Astrocyte of the cerebellum (primary cell): Measurements from ENCODE around the gene CLIP2.

Experiments
- DNase-seq: peaks from one replicate; pipeline ENCODE4 v3.0.0-alpha.2; 2011; ENCODE audit warnings: low read depth
- H3K4me3 ChIP-seq: 2 replicates; pipeline ENCODE4 v1.5.1; 2011; ENCODE audit warnings: mild to moderate bottlenecking, low read depth, low read length, moderate library complexity
- in situ Hi-C: cut with HindIII; loops from 2 replicates; pipeline ENCODE4 v1.10.0; 2017; ENCODE audit warnings: low sequenced_read_pairs
- TF ChIP-seq, protein P1 (sequence below): IDR thresholded peaks from 2 replicates; pipeline ENCODE4 v1.5.1; 2012; ENCODE audit warnings: low read length, low read depth, moderate library complexity, mild to moderate bottlenecking; ENCODE audit errors: missing control alignments

The CLIP2 gene

GRCh38 chr7:74294191-74294998 is 5.2 kb downstream of the CLIP2 start:
- no peak overlapping the region for H3K4me3 ChIP-seq
- DNase-seq, result no peak
- in situ Hi-C loops, result no loop called here

DNA sequence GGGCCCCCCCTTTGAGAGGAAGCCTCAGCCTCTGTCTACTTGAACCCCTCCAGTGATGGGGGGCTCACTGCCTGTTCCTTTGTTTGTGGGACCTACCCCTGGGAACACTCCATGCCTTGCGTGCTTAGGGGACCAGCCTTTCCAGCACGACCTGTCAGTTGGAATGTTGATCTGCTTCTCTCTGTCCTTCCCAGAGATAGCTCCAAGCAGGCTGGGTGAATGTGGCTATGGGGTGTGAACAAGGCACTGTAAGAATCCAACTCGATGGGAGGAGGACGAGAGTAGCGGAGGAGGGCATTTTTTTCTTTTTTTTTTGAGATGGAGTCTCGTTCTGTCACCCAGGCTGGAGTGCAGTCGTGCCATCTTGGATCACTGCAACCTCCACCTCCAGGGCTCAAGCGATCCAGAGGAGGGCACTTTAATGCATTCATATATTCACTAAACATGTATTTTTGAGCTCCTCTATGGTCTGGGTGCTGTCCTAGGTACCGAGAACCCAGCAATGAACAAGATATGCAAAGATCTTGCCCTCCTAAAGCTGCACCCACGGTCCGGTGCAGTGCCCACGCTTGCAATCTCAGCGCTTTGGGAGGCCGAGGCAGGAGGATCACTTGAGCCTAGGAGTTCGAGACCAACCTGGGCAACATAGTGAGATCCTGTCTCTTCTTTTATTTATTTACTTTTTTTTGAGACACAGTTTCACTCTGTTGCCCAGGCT is 8.5 kb downstream of the CLIP2 start:
- TF ChIP-seq, protein P1, sequence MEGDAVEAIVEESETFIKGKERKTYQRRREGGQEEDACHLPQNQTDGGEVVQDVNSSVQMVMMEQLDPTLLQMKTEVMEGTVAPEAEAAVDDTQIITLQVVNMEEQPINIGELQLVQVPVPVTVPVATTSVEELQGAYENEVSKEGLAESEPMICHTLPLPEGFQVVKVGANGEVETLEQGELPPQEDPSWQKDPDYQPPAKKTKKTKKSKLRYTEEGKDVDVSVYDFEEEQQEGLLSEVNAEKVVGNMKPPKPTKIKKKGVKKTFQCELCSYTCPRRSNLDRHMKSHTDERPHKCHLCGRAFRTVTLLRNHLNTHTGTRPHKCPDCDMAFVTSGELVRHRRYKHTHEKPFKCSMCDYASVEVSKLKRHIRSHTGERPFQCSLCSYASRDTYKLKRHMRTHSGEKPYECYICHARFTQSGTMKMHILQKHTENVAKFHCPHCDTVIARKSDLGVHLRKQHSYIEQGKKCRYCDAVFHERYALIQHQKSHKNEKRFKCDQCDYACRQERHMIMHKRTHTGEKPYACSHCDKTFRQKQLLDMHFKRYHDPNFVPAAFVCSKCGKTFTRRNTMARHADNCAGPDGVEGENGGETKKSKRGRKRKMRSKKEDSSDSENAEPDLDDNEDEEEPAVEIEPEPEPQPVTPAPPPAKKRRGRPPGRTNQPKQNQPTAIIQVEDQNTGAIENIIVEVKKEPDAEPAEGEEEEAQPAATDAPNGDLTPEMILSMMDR, result no peak
- in situ Hi-C loops, result no loop called here
- DNase-seq, result no peak
- no peak overlapping the region for H3K4me3 ChIP-seq

More at GRCh38 chr7:74294191-74294998, 5.2 kb downstream of the CLIP2 start:
- TF ChIP-seq, protein P1, result no peak

- TF ChIP-seq, protein P1, result no peak
- in situ Hi-C loops, result no loop called here
- H3K4me3 ChIP-seq, result no peak overlapping the region
- no peak for DNase-seq
Measured at GRCh38 chr7:74299401-74299800, 10.2 kb downstream of the CLIP2 start.

DNA sequence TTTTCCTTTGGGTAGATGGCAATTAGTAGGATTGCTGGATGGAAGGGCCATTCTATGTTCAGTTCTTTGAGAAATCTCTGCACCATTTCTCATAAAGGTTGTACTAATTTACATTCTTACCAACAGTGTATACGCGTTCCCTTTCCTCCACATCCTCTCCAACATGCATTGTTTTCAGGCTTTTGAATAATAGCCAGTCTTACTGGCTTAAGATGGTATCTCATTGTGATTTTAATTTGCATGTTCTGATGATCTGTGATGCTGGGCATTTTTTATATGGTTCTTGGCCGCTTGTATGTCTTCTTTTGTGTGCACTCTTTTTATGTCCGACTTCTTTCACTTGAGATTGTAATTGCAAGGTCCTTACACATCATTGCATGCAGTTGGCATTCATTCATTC is 11.7 kb downstream of the CLIP2 start:
- no peak for DNase-seq
- TF ChIP-seq, protein P1, result no peak
- in situ Hi-C loops, result no loop called here
- no peak overlapping the region for H3K4me3 ChIP-seq

DNA sequence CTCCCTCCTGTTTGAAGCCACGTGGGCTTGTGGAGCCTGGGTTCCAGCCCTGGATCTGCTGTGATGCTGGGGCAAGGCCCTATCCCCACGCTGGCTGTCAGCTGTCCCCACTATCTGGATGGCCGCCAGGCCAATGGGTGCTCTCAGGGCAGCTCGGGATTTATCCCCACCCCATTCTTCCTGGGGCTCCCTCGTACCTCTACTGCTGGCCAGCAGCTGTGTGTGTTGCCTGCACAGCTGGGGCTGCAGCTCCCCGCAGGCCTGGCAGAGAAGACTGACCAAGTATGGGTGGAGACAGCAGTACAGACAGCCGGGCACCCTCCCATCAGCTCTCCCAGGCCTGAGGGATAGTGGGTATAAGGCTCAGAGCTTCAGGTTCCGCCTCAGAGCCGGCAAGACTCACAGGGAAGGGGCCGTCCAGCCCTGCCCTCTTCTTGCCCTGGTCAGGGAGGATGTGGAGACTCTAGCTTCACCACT is 13.6 kb downstream of the CLIP2 start:
- in situ Hi-C loops, result no loop called here
- TF ChIP-seq, protein P1, result no peak
- no peak overlapping the region for H3K4me3 ChIP-seq
- no peak for DNase-seq

DNA sequence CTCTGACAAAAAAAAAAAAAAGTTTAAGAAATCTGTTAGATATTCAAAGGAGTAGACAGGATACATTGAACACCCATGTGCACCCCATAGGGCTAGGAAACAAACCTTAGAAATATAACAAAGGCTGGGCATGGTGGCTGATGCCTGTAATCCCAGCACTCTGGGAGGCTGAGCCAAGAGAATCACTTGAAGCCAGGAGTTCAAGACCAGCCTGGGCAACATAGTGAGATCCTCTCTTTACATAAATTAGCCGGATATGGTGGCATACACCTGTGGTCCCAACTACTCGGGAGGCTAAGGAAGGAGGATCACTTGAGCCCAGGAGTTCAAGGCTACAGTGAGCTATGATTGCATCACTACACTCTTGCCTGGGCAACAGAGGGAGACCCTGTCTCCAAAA is 15.3 kb downstream of the CLIP2 start:
- no peak overlapping the region for H3K4me3 ChIP-seq
- in situ Hi-C loops, result no loop called here
- TF ChIP-seq, protein P1, result no peak
- no peak for DNase-seq
